Stimulated activated CD4-positive, alpha-beta T cell treated with anti-CD3 and anti-CD28 coated beads, Interleukin-15, amount 100 ng/mL, for 48 hours (primary cell): Measurements from ENCODE around the gene GET3.
"Not testable (repeated sequence)": the region's sequence is repeated elsewhere in the genome, so short reads cannot be mapped to it uniquely, and the experiment has no call there.

Source experiments
- DNase-seq, 2 donors: peaks; one replicate each; pipeline ENCODE4 v3.0.0-alpha.2; 2020; ENCODE audit warnings: low read depth in 2 of 2

Gene GET3

GRCh38 chr19:12736995-12737834 is at the start of gene GET3:
Gene GET3, plus strand, starts transcription at chr19:12737497. Its CDS starts 9 bp downstream, at chr19:12737506.
- DNase-seq: peak; percentile 69 to 74

DNA sequence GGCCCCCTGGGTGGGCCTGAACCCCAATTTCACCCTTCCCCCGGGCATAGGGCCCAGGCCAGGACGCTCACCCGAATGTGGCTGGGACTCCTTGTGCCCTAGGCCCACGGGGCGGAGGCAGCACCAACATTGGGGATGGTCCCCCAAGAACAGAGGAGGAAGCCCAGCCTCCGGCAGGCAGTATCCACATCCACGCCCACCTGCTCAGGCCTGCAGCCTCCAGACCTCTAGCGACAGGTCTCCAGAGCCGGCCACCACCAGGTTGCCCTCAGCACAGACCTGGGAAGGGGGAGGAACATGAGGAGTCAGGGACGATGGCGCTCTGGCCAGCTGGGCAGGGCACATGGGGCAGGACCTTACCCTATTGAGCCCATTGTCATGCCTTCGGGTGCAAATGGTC is 48.3 kb upstream of the GET3 start:
- DNase-seq: no peak

DNA sequence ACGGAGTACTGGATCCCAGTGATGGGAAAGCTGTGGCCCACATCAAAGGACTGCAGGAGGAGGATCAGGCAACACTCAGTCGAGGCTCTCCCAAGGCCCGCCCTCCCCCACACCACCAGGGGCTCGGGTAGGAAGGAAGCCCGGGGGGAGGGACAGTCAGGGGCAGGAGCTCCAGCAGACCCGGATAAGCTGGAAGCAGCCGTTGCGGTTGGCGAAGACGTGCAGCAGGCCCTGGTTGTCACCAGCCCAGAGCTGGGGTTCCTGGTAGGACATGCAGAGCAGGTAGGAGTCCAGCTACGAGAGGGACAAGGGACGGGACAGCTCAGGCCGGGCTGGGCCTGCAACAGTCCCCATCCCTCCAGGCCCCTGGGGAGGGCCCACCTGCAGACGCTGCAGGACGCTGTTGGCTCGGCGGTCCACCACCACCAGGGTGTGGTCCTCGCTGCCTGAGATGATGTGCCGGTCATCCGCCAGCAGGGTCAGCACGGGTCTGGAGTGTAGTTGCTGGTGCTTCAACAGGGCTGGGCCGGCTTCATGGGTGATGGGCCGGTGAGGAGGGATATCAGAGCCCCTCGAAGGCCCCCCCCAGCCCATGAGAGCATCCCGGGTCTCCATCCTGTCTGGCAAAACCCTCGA is 47.6 kb upstream of the GET3 start:
- no peak for DNase-seq

DNA sequence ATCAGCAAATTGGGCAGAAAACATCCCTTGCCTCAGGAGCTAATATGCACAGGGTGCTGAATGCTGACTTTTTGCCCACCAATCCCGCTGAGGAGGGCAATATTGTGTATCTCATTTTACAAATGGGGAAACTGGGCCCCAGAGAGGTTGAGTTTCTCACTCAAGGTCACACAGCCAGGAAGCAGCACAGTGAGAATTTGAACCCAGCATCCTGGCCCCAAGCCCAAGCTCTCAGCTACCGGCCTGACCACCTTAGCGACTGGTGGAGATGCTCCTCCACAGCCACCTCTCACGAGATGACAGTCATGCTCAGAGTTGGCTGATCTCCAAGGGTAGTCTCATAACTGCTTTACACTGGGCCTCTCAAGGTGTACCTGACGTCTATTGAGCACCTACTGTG is 44.3 kb upstream of the GET3 start:
- DNase-seq: no peak

- DNase-seq: no peak
Observed at GRCh38 chr19:12694641-12695040, 42.7 kb upstream of the GET3 start.

DNA sequence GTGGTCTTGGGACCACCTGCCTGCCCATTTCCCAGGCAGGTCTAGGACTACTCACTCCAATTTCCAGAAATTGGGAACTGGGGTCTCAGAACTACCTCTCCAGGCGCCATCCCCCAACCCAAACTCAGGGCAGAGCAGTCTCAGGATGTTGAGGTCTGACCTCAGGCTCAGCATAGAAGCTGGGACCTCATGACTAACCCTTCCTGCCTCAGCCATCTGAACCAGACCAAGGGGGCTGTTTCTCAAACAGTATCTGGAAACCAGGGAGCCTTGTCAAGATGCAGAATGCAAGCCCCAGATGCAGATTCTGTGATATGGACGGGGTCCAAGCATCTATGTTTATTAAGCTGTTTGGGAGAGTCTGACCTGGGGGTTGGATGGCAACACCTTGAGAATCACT is 42.2 kb upstream of the GET3 start:
- no peak for DNase-seq

DNA sequence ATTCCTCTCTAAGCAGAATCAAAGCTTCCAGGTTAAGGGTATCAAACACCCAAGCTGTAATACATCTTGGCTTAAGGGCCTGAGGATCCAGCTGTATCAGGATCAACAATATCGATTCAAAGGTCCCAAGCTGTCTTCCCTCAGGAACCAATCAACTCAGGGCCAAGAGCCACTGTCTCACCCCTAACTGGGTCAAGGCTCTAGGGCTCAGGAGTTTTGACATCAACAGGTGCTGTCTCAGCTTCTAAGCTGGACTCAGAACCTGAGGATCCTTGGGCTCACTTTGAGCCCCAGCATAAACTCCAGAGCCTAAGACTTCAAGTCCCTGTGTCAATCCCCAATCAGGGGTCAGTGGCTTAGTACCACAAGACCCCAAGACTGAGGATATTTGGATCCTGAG is 41.8 kb upstream of the GET3 start:
- no peak for DNase-seq

DNA sequence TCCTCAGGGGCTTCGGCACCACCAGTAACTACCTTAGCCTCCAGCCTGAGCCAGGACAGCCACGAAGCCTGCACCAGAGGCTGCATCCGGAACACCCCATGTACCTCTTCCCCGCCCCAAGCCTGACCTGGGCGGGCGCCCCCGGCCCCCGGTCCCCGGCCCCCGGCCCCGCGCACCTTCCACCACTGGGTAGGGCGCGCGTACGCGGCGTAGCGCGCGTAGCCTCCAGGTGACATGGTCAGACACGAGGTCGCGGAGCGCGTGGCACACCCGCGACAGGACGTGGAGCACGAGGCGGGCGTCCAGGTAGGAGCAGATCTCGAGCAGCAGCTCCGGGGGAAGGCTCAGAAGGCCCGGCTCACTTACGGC is 41.3 kb upstream of the GET3 start:
- DNase-seq: no peak

DNA sequence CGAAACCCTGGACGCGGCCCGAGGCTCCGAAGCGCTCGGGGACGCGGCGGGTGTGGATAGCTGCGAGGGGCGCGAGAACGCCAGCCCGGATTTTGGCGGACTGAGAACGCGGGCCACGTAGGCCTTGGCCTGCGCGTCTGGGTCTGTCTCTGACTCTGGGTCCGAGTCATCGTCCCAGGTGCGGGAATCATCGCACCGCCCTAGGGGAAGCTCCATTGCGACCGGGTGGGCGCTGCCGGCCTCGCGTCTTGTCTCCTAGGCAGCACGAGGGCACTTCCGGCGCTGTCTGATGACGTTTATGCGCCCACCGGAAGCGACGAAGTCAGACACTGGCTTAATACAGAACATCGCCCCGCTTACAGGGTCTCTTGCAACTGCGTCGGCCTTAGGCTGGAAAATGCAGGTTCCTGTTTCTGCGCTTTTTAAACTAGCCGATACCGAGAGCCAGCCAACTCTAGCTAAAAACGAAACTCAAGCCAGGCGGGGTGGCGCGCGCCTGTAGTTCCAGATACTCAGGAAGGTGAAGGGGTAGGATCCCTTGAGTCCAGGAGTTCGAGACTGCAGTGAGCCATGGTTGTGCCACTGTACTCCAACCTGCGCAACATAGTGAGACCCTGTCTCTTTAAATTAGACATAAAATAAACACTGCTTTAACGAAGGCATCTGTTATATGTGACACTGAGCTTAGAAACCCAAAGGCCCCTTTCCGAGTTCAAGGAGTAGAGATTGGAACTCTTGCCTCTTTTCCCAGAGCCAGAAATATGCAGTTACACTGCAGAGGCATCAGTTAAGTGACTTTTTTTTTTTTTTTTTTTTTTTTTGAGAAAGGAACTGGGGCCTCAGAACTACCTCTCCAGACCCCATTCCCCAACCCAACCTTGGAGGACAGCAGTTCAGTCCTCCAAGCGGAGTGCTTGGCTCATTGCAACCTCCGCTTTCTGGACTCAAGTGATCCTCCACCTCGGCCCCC is 40.6 kb upstream of the GET3 start, which contains the start of gene FBXW9:
TSS of gene FBXW9 (minus strand) at position 266 of the 970 bp plus-strand sequence. CDS start at position 216, 50 bp downstream.
- DNase-seq: peak; percentile 95 to 96

- not testable (repeated sequence) for DNase-seq
Observed at GRCh38 chr19:12697425-12697824, 39.9 kb upstream of the GET3 start.

DNA sequence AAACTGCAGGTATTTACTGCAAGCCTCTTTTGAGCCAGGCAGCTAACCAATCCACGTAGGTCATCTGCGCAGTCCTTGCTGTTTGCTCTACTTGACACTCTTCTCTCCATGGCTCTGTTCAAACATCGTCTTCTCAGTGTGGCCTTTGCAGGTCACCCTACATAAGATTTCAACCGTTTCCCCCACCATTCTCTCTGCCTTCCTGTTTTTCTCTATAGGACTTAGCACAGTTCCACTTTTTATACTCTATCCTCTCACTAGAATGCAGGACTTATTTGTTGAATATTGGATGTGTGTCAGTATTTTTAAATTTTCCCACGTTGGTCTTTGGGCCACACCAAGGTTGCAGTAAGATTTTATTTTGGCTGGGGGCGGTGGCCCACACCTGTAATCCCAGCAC is 39.2 kb upstream of the GET3 start:
- no peak for DNase-seq

DNA sequence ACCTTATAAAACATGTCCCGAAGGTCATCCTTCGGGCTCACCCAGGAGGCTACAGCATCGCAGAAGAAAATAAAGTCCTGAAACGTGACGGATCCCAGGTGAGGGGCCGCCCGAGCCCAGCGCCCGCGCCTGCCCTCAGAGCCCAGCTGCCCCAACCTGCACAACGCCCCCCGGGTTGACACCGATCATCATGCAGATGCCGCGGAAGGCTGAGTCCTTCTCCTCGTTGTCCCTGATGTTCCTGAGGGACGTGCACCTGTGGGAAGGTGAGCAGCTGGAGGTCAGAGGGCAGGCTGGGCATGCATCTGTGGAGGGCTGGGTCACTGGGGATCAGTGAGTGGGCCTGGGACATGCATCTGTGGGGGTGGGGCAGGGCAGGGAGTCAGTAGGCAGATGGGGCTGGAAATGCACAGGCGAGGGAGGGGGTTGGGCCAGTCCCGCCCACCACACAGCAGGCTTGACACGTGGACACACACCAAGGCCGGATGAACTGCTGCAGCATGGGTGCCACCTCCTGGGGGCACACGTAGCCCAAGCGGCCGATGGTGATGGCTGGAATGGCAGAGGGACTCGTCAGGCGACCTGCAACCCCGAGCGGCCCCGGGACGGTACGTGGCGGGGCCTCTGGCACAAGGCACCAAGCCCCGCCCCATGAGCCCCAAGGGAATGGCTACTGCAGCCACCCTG is 35.6 kb upstream of the GET3 start:
- DNase-seq: no peak

- DNase-seq: no peak
Observed at GRCh38 chr19:12703046-12703445, 34.3 kb upstream of the GET3 start.

GRCh38 chr19:12705169-12705568 is 32.1 kb upstream of the GET3 start:
- DNase-seq: no peak

- DNase-seq: no peak
Observed at GRCh38 chr19:12705654-12706331, 31.5 kb upstream of the GET3 start.

- no peak for DNase-seq
Observed at GRCh38 chr19:12706332-12706718, 31.0 kb upstream of the GET3 start.

GRCh38 chr19:12708641-12709040 is 28.7 kb upstream of the GET3 start:
- no peak for DNase-seq

DNA sequence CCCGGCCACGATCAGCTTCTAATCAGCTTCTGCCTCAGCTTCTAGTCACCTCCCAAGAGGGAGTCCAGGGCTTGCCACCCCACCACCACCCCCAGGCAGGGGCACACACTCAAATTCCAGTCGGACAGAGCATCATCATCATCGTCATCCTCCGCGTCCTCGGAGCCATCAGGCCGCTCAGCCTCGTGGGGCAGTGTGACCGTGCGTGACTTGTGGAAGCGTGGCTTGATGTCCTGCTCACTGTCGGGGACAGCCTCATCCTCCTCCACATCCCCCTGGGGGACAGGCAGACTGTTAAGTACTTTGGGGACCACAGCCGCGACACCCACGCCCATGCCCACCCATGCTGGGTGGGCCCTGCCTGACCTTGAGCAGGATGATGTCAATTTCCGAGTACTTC is 26.1 kb upstream of the GET3 start:
- DNase-seq: no peak

- not testable (repeated sequence) for DNase-seq
Observed at GRCh38 chr19:12712077-12712476, 25.2 kb upstream of the GET3 start.

DNA sequence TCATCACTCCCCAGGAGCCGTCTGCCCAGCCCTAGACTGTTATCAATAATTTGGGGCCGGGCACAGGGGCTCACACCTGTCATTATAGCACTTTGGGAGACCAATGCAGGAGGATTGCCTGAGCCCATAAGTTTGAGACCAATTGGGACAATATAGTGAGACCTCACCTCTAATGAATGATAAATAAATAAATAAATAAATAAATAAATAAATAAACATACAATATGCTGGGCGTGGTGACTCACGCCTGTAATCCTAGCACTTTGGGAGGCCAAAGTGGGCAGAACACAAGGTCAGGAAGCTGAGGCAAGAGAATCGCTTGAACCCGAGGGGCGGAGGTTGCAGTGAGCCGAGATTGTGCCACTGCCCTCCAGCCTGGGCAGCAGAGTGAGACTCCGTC is 24.0 kb upstream of the GET3 start:
- DNase-seq: not testable (repeated sequence)

- DNase-seq: no peak
Observed at GRCh38 chr19:12715102-12715501, 22.2 kb upstream of the GET3 start.
